H1 (cell line): ENCODE measurements around the gene STEAP3. TPM values are rescaled to one million over a fixed set of nuclear protein-coding genes. Genes with fewer than 3 reads are reported as not detected.
A peak's percentile ranks its signal among the peaks of the same experiment; 100 is the strongest.

ENCODE experiments used
- CTCF ChIA-PET: fragments of 300-600 bp; sonication (Branson Sonifier 250); formaldehyde crosslinking; loops from one replicate; lab custom pipeline; 2021; ENCODE audit not compliant: partially characterized antibody; lab: Charles Lee
- POLR2A ChIA-PET: fragments of 300-600 bp; sonication (Branson Sonifier 250); formaldehyde crosslinking; loops from one replicate; lab custom pipeline; 2021; ENCODE audit warnings: inconsistent platforms; ENCODE audit not compliant: partially characterized antibody; lab: Charles Lee
- DNase-seq, 2 experiments: peaks; one replicate each; pipeline versions ENCODE4 v3.0.0 to v3.0.0-alpha.2; 2010 to 2022; ENCODE audit warnings: low spot score in 2 of 2, low read depth in 1 of 2, mixed read lengths in 1 of 2
- FAIRE-seq: peaks from 2 replicates; lab custom pipeline; 2011; peaks lifted over from hg19 to GRCh38; lab: Jason Lieb, UNC
- H2AFZ ChIP-seq: 2 replicates; pipeline ENCODE4 v1.8.1; 2012; ENCODE audit warnings: low read length, inconsistent platforms
- H2AK5ac ChIP-seq: 2 replicates; pipeline ENCODE4 v1.6.1; 2013; ENCODE audit warnings: low read depth, low read length
- H2BK120ac ChIP-seq: replicated peaks from 2 replicates; pipeline ENCODE3; 2013; ENCODE audit warnings: low read depth, low read length, inconsistent platforms
- H2BK12ac ChIP-seq: 2 replicates; pipeline ENCODE4 v1.6.1; 2013; ENCODE audit warnings: low read depth, low read length
- H2BK15ac ChIP-seq: 2 replicates; pipeline ENCODE4 v1.6.1; 2013; ENCODE audit warnings: low read length
- H2BK20ac ChIP-seq: 2 replicates; pipeline ENCODE4 v1.6.1; 2013; ENCODE audit warnings: low read length
- H2BK5ac ChIP-seq: 2 replicates; pipeline ENCODE4 v1.6.1; 2013; ENCODE audit warnings: low read depth, low read length
- H3K14ac ChIP-seq: 2 replicates; pipeline ENCODE4 v1.6.1; 2013; ENCODE audit warnings: inconsistent platforms; ENCODE audit not compliant: insufficient read length
- H3K18ac ChIP-seq: 2 replicates; pipeline ENCODE4 v1.6.1; 2013; ENCODE audit warnings: low read length; ENCODE audit errors: extremely low read depth
- H3K23ac ChIP-seq: 2 replicates; pipeline ENCODE4 v1.6.1; 2013; ENCODE audit warnings: inconsistent platforms; ENCODE audit not compliant: insufficient read length
- H3K23me2 ChIP-seq: 2 replicates; pipeline ENCODE4 v1.6.1; 2013; ENCODE audit warnings: low read depth, low read length
- H3K27ac ChIP-seq: 2 replicates; pipeline ENCODE4 v1.6.1; 2011; ENCODE audit warnings: low read depth, low read length, inconsistent platforms
- H3K27me3 ChIP-seq, 4 experiments: replicated peaks in 1 of 4; 1 replicate in 1 of 4; 2 replicates in 3 of 4; pipeline versions ENCODE4 v1.6.1 to v1.8.1; 2011 to 2013; ENCODE audit warnings: low read length in 3 of 4, mild to moderate bottlenecking in 3 of 4, inconsistent platforms in 2 of 4, mixed read lengths in 2 of 4, moderate library complexity in 1 of 4; ENCODE audit not compliant: control insufficient read depth in 3 of 4, insufficient read depth in 3 of 4; ENCODE audit errors: extremely low read depth in 1 of 4
- H3K36me3 ChIP-seq, 4 experiments: 2 replicates each; pipeline versions ENCODE4 v1.6.1 to v1.8.1; 2011 to 2013; ENCODE audit warnings: mild to moderate bottlenecking in 4 of 4, low read length in 3 of 4, moderate library complexity in 2 of 4, control low read depth in 1 of 4, inconsistent platforms in 1 of 4; ENCODE audit not compliant: insufficient read depth in 4 of 4, control insufficient read depth in 2 of 4
- H3K4ac ChIP-seq: replicated peaks from 2 replicates; pipeline ENCODE3; 2013; ENCODE audit warnings: low read length, low read depth, mixed read lengths, inconsistent platforms; ENCODE audit not compliant: insufficient read length
- H3K4me1 ChIP-seq, 4 experiments: replicated peaks in 1 of 4; 1 replicate in 1 of 4; 2 replicates in 3 of 4; pipeline versions ENCODE4 v1.6.1 to v1.8.1; 2011 to 2013; ENCODE audit warnings: low read length in 3 of 4, inconsistent platforms in 2 of 4, mixed read lengths in 1 of 4; ENCODE audit not compliant: insufficient read depth in 4 of 4, control insufficient read depth in 3 of 4
- H3K4me2 ChIP-seq, 2 experiments: 2 replicates each; pipeline versions ENCODE4 v1.6.1 to v1.8.1; 2011 to 2013; ENCODE audit warnings: low read depth in 2 of 2, low read length in 2 of 2, control low read depth in 1 of 2, inconsistent platforms in 1 of 2, mild to moderate bottlenecking in 1 of 2; ENCODE audit not compliant: insufficient read depth in 1 of 2
- H3K4me3 ChIP-seq, 4 experiments: fragments of 200-600, 300-600 bp in 1 of 4; sonication (generic), shearing (Covaris generic), sonication (Bioruptor Twin) in 1 of 4; 2 replicates each; pipeline versions ENCODE4 v1.5.1 to v1.8.1; 2011 to 2016; ENCODE audit warnings: low read length in 4 of 4, low read depth in 3 of 4, control low read depth in 2 of 4, inconsistent platforms in 2 of 4, mild to moderate bottlenecking in 2 of 4, mixed read lengths in 1 of 4, moderate library complexity in 1 of 4; ENCODE audit not compliant: insufficient read depth in 2 of 4; ENCODE audit errors: extremely low read depth in 1 of 4
- H3K56ac ChIP-seq: replicated peaks from 2 replicates; pipeline ENCODE3; 2013; ENCODE audit warnings: low read depth, mild to moderate bottlenecking, mixed read lengths, low read length, inconsistent platforms; ENCODE audit not compliant: insufficient read length
- H3K79me1 ChIP-seq: 2 replicates; pipeline ENCODE4 v1.6.1; 2013; ENCODE audit warnings: low read depth, low read length, control low read depth
- H3K79me2 ChIP-seq, 2 experiments: 2 replicates each; pipeline versions ENCODE4 v1.6.1 to v1.8.1; 2012 to 2013; ENCODE audit warnings: low read length in 2 of 2, mild to moderate bottlenecking in 2 of 2, inconsistent platforms in 1 of 2; ENCODE audit not compliant: insufficient read depth in 2 of 2, control insufficient read depth in 1 of 2
- H3K9ac ChIP-seq, 4 experiments: replicated peaks in 1 of 4; 1 replicate in 1 of 4; 2 replicates in 3 of 4; pipeline versions ENCODE4 v1.6.1 to v1.8.1; 2011 to 2013; ENCODE audit warnings: low read depth in 3 of 4, low read length in 3 of 4, control low read depth in 2 of 4, mild to moderate bottlenecking in 2 of 4, moderate library complexity in 2 of 4, inconsistent platforms in 1 of 4; ENCODE audit errors: extremely low read depth in 1 of 4
- H3K9me3 ChIP-seq, 2 experiments: 2 replicates each; pipeline versions ENCODE4 v1.6.1 to v1.8.1; 2012 to 2013; ENCODE audit warnings: mild to moderate bottlenecking in 2 of 2, moderate library complexity in 2 of 2, control low read depth in 1 of 2, inconsistent platforms in 1 of 2, low read depth in 1 of 2, low read length in 1 of 2, mixed read lengths in 1 of 2; ENCODE audit not compliant: insufficient read depth in 2 of 2
- H4K20me1 ChIP-seq, 2 experiments: replicated peaks in 1 of 2; 2 replicates each; pipeline versions ENCODE3 to v1.8.1; 2011 to 2013; ENCODE audit warnings: inconsistent platforms in 2 of 2, low read length in 2 of 2, mild to moderate bottlenecking in 1 of 2; ENCODE audit not compliant: insufficient read depth in 2 of 2, control insufficient read depth in 1 of 2
- H4K5ac ChIP-seq: 2 replicates; pipeline ENCODE4 v1.6.1; 2013; ENCODE audit warnings: low read length, low read depth, mixed read lengths, inconsistent platforms; ENCODE audit not compliant: insufficient read length
- H4K8ac ChIP-seq: 2 replicates; pipeline ENCODE4 v1.8.0; 2013; ENCODE audit warnings: mild to moderate bottlenecking, moderate library complexity, low read length, inconsistent platforms; ENCODE audit not compliant: insufficient read depth; ENCODE audit errors: extremely low read depth
- H4K91ac ChIP-seq: replicated peaks from 2 replicates; pipeline ENCODE3; 2013; ENCODE audit warnings: low read length, mixed read lengths, inconsistent platforms; ENCODE audit not compliant: insufficient read length
- CHD1 ChIP-seq: IDR thresholded peaks from 2 replicates; pipeline ENCODE4 v1.6.1; 2012; ENCODE audit warnings: low read depth, low read length, improper control_type of control experiment
- RXRA ChIP-seq: IDR thresholded peaks from 2 replicates; pipeline ENCODE4 v1.6.1; 2011; ENCODE audit warnings: low read depth, mild to moderate bottlenecking, low read length, moderate library complexity; ENCODE audit not compliant: insufficient read depth
- SAP30 ChIP-seq: fragments of 300-600 bp; sonication (generic); IDR thresholded peaks from 2 replicates; pipeline ENCODE4 v1.7.1; 2012; ENCODE audit warnings: low read length, moderate library complexity, mild to moderate bottlenecking, inconsistent platforms; ENCODE audit not compliant: insufficient read depth, insufficient replicate concordance
- WGBS, 2 experiments: shearing (Covaris generic) in 1 of 2; methylation state at CpG; one replicate each; pipeline versions ENCODE4 v1.1.6 to v1.1.7; 2013 to 2015; ENCODE audit warnings: low lambda C conversion rate in 2 of 2, mixed read lengths in 2 of 2, inconsistent platforms in 1 of 2, low coverage in 1 of 2, missing lambda C conversion rate in 1 of 2; ENCODE audit not compliant: insufficient replicate concordance in 2 of 2, insufficient coverage in 1 of 2, insufficient read length in 1 of 2; ENCODE audit errors: extremely low coverage in 1 of 2, missing lambda C conversion rate in 1 of 2; 5-methylcytosine and 5-hydroxymethylcytosine counted together
- polyA plus RNA-seq, 7 experiments: library from polyadenylated mRNA; depleted of rRNA in 3 of 7; stranded (reverse) in 5 of 7; unstranded in 2 of 7; fragments of >200 nt in 5 of 7; fragments of 200-250 nt in 2 of 7; gene quantifications; 1 replicate in 5 of 7; 2 replicates in 1 of 7; 4 replicates in 1 of 7; pipeline versions ENCODE4 v1.2.1 to v1.2.3, GENCODE V29; 2011 to 2013; ENCODE audit warnings: missing spikeins in 2 of 7, mixed read lengths in 2 of 7
- total RNA-seq: library from RNA; stranded (reverse); fragmentation: NEBNext Ultra II Directional; extraction: Animal tissue kit (Norgen Biotek cat#: 25700); gene quantifications from 2 replicates; pipeline ENCODE4 v1.2.1, GENCODE V29; 2021

The STEAP3 gene
- total and polyA plus RNA-seq, 2 of the 8 experiments (the other 6 are each of a cell fraction or from before 2014, with no cell fraction given), result 21.7 to 27.9 TPM

DNA sequence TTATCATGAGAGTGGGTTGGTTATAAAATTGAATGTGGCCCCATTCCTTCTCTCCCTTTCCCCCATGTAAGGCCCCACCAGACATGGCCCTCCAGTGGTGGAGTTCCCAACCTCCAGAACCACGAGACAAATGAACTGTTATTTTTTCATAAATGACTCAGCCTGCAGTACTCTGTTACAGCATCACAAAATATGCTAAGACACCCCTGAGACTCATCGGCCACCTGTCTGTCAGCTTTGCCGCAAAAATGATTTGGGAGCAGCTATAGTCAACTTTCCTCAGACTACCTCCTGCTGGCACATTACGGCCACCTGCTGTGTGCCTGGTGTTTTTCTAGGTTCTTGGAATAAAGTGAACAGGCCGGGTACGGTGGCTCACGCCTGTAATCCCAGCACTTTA, 43.6 kb upstream of the STEAP3 start:
- DNase-seq, result no peak
- no peak overlapping the region for H2BK15ac ChIP-seq
- CTCF ChIA-PET, result interaction anchor here (0.6 to 1.4 kb wide), 4 partner anchors 16 to 298 kb away, joined by 3 to 4 read pairs (median 4); no protein-coding TSS in a partner anchor
- no peak overlapping the region for H3K4me2 ChIP-seq
- no peaks in the 10 kb centered on the region; a peak in 1 of 7 replicates for H3K4me1 ChIP-seq
- 92% methylated on average over 7 of the region's 7 CpGs; no CpG with 5 or more reads in 1 of the 2 experiments for WGBS, 2 experiments
- no peak overlapping the region for H4K91ac ChIP-seq
- no peaks in the 10 kb centered on the region for H3K79me1 ChIP-seq
- no peaks in the 10 kb centered on the region for H3K79me2 ChIP-seq
- H3K27me3 ChIP-seq, result no peaks in the 10 kb centered on the region
- H3K23ac ChIP-seq, result no peak overlapping the region
- H2AK5ac ChIP-seq, result no peak overlapping the region
- H3K4ac ChIP-seq, result no peak overlapping the region
- no peak overlapping the region for H2BK120ac ChIP-seq
- H3K56ac ChIP-seq, result no peak overlapping the region
- no peak overlapping the region for H3K9ac ChIP-seq
- no peak for FAIRE-seq
- H3K23me2 ChIP-seq, result no peaks in the 10 kb centered on the region
- POLR2A ChIA-PET, result interaction anchor here (1.2 kb wide), 1 partner anchor 14 kb away, joined by 3 read pairs; no protein-coding TSS in a partner anchor
- no peak overlapping the region for H4K5ac ChIP-seq
- no peak overlapping the region for H2AFZ ChIP-seq
- H4K20me1 ChIP-seq, result no peaks in the 10 kb centered on the region
- no peak overlapping the region for H3K27ac ChIP-seq
- TF ChIP-seq CHD1 (no peak), RXRA (no peak), SAP30 (no peak)
- H3K36me3 ChIP-seq, result no peaks in the 10 kb centered on the region
- 0 out of 2 replicates have a peak overlapping the region, but pooled peaks have one; percentile 27 for H2BK12ac ChIP-seq
- H4K8ac ChIP-seq, result no peak overlapping the region
- no peaks in the 10 kb centered on the region; a peak in 1 of 4 replicates for H3K9me3 ChIP-seq
- no peak overlapping the region for H2BK5ac ChIP-seq
- no peak overlapping the region for H3K14ac ChIP-seq
- no peak overlapping the region for H2BK20ac ChIP-seq
- no peak overlapping the region for H3K4me3 ChIP-seq
- 0 out of 2 replicates have a peak overlapping the region, but pooled peaks have one; percentile 32 for H3K18ac ChIP-seq
